LNCaP clone FGC (cell line): ENCODE measurements around the gene AXDND1.

ENCODE experiments used
- DNase-seq: peaks from one replicate; pipeline ENCODE4 v3.0.0-alpha.2; 2011; ENCODE audit warnings: low read depth
- H3K4me3 ChIP-seq: 2 replicates; pipeline ENCODE4 v1.5.1; 2011; ENCODE audit warnings: mild to moderate bottlenecking, low read depth, low read length, control low read depth
- TF ChIP-seq, protein P1 (sequence below): IDR thresholded peaks from 2 replicates; pipeline ENCODE4 v1.5.1; 2012; ENCODE audit warnings: mild to moderate bottlenecking; ENCODE audit not compliant: control insufficient read depth, insufficient read depth; ENCODE audit errors: extremely low read depth

Gene AXDND1

DNA sequence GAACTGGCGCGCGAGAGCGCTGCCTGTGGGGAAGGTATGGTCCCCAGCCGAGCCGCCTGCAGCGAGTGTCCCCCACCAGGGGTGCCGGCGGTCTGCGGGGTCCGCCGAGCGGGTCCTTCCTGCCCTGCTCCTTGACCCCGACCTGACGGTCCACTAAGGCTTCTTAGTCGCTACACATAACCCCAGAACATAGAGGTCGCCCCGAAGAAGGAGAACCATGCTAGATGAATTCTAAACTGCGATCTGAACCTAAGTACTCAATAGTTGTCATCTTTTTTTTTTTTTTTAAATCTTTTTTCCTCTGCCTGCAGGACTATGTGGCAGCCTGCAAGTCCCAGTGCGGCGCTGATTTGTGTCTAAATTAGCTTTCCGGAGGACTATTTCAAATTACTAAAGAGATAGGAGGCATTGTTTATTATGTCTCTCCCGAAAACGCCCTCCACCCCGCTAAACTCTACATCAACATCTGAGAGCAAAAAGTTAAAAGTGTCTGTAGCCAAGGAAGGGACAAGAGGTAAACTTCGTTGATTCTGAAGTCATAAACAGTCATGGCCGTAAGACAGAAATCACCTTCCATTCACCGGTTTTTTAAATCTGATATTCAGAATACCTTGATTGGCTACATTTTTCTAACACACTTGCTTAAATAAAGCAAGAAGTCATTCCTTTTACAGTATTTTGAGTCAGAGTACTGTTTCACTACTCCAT, 476 bp downstream of the AXDND1 start:
- DNase-seq: no peak
- H3K4me3 ChIP-seq: peak overlapping the region; percentile 71

GRCh38 chr1:179369751-179370341, 4.1 kb downstream of the AXDND1 start:
- TF ChIP-seq, protein P1, sequence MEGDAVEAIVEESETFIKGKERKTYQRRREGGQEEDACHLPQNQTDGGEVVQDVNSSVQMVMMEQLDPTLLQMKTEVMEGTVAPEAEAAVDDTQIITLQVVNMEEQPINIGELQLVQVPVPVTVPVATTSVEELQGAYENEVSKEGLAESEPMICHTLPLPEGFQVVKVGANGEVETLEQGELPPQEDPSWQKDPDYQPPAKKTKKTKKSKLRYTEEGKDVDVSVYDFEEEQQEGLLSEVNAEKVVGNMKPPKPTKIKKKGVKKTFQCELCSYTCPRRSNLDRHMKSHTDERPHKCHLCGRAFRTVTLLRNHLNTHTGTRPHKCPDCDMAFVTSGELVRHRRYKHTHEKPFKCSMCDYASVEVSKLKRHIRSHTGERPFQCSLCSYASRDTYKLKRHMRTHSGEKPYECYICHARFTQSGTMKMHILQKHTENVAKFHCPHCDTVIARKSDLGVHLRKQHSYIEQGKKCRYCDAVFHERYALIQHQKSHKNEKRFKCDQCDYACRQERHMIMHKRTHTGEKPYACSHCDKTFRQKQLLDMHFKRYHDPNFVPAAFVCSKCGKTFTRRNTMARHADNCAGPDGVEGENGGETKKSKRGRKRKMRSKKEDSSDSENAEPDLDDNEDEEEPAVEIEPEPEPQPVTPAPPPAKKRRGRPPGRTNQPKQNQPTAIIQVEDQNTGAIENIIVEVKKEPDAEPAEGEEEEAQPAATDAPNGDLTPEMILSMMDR: peak; percentile 64
- peak; percentile 38 for DNase-seq
- no peak overlapping the region for H3K4me3 ChIP-seq

More for the DNA sequence above, 476 bp downstream of the AXDND1 start:
- TF ChIP-seq, protein P1: no peak

GRCh38 chr1:179372160-179372559, 6.4 kb downstream of the AXDND1 start:
- DNase-seq: no peak
- no peak overlapping the region for H3K4me3 ChIP-seq
- TF ChIP-seq, protein P1: no peak

- no peak overlapping the region for H3K4me3 ChIP-seq
- no peak for DNase-seq
- TF ChIP-seq, protein P1: no peak
Observed at GRCh38 chr1:179376223-179376622, 10.5 kb downstream of the AXDND1 start.

DNA sequence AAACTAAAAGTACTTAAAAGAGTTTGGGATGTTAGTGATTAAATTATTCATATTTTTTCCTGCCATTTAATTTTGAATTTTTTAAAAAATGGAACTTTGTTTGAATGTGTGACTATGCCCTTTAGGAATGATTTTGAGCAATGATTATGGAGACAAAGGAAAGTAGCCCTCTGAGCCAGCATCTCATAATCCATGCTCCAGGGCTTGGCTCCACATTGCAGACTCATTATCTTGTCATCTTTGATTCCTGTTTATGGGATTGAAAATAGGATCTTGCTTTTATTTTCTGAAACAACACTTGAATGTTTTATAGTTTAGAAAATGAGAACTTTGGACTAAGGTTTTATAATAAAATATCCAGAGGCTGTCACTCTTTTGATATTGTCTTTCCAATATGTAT, 14.5 kb downstream of the AXDND1 start:
- no peak overlapping the region for H3K4me3 ChIP-seq
- DNase-seq: no peak

DNA sequence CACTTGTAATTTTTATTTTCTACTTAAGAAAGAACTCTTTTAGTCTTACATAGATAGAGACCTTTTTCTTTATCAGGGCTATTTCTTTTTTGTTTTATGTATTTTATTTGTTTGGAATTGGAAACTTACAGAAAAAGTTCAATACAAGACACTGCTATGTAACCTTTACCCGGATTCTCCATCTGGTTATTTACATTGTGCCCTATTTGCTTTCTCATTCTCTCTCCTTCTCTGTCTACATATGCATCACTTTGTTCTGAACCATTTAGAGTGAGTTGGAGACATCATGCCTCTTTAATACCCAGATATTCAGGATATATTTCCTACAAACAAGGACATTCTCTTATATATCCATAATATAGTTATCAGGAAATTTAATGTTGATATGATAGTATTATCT, 18.3 kb downstream of the AXDND1 start:
- no peak for DNase-seq
- H3K4me3 ChIP-seq: no peak overlapping the region
- TF ChIP-seq, protein P1: no peak

More for the DNA sequence above, 14.5 kb downstream of the AXDND1 start:
- TF ChIP-seq, protein P1: no peak

DNA sequence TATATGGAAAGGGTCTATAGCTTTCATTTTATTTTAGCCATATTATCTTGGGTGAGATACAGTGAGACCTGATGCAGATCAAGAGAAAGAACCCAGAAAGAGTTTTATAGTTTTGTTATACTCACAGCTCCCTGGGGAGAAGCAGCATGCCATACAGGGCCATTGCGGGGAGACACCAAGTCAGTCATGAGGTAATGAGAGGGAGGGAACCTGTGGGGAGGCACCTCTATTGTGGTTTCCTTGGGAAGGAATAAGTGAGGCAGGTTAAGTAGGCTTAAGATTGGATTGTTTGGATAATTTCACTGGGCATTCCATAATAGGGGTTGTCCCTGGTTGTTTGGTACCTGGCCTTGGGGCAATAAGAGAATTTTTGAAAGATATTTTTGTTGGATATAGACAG, 19.7 kb downstream of the AXDND1 start:
- DNase-seq: no peak
- TF ChIP-seq, protein P1: no peak

More for the DNA sequence above, 19.7 kb downstream of the AXDND1 start:
- no peak overlapping the region for H3K4me3 ChIP-seq
